ENCODE data around the gene REXO4.

Gene REXO4

DNA sequence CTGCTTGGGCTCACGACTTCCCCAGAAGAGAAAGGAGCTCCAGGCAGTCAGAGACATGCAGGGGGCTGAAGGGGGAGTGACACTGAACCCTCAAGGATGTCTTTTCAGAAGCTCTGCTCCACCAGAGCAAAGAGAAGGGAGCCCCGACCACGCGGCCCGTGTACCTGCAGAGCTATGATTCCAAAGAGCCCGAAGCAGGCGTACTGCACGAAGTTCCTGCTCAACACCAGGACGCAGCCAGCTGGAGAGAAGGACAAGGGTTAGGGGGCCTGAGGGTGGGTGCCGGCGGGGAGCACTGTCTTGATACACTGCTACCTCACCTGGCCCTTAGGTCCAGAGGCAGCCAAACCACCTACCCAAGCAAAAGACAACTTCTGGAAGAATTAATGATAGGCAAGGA, 51.4 kb downstream of the REXO4 start:
- DNase-seq: no peak

DNA sequence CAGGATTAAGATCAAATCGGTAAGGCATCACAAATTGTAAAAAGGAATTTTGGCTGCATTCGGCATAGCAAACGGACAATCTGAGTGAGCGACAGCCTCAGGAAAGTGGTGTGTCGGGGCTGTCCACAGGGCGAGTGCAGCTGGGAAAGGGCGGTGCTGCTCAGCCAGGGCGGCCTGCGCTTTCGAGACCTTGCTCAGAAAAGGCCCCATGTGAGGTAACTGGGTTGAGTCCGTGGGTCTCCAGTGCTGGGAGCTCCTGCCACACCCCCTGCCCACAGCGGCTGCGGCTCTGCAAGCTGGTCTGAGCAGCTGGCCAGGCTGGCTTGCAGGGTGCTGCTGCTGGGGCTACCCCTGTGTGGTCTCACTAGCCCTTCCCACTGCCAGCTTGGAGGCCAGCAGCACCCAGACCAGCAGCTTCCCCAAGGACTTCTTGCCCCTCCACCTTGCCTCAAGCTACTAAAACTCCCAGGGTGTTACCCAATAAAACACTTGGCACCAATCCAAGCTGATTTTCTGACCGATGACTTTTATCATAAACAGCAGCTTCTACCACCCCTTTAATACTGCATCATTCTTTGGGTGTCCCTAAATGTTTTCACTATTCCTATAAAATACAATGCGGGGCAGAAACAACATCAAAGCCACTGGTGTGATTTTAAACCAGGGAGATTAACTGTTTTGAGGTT, 55.3 kb downstream of the REXO4 start:
- DNase-seq: no peak

DNA sequence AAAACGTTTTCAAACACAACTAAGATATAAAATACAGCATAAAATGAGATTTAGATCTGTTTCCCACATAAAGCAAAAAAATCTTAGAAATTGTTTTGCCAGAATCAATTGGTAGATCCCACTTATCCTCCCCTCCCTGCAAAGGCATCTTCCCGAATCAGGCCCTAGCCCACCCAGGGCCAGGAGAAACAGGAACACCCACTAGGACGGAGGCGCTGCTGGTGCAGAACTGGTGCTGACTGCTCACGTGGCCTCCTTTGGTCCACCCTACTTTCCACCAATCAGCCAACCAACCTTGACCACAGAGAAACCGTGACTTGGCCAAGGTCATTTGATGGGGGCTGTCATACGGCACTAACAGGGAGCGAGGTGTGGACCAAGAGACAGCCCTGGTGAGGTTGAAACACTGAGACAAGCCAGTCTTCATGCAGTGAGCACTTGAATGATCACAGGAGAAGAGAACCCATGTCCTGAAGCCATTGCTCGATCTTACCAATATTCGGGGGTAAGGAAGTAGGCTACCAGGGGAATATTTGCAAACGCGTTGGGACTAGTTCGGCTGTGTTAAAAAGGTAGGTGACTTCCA, 56.2 kb downstream of the REXO4 start:
- no peak for DNase-seq

DNA sequence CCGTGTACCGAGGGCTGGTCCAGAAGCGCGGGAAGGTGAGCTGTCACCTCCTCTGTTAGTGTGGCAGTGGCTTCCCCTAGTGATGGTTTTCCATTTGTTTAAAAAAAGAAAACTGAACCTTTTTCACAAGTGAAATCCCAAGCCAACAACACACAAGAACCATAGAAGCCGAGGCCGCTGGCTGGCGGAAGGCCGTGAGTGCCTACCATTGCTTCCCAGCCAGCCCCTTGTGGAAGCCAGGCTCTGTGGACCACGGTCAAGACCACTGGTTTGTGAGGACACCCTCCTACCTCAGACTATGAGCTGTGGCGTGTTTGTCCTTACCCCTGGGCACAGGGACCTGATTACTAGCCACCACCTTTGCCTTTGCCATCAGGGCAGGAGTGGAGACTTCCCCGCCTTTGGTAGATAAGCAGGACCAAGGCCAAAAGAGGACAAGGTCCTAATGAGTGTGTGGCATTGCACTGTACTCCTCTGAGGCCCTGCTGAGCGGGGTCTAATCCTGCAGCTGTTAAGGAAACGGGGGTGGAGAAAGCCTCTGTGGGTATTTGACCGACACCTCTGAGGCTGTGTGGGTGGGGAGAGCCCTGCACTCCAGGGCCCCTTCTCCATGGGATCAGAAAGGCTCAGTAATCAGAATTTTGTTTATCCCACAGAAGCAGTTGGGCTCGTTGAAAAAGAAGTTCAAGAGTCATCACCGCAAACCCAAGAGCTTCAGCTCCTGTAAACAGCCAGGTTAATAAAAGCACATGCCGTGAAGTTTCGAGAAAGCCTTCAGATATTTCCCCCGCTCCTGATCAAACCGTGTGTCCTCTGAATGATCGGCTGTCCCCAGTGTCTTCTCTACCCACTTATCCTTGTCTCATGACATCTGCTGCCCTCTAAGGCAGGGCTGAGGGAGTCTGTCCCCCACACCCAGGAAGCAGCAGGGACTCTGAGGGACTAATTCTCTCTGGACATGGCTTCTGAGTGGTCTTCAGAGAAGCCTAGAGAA, 57.1 kb downstream of the REXO4 start:
- no peak for DNase-seq

DNA sequence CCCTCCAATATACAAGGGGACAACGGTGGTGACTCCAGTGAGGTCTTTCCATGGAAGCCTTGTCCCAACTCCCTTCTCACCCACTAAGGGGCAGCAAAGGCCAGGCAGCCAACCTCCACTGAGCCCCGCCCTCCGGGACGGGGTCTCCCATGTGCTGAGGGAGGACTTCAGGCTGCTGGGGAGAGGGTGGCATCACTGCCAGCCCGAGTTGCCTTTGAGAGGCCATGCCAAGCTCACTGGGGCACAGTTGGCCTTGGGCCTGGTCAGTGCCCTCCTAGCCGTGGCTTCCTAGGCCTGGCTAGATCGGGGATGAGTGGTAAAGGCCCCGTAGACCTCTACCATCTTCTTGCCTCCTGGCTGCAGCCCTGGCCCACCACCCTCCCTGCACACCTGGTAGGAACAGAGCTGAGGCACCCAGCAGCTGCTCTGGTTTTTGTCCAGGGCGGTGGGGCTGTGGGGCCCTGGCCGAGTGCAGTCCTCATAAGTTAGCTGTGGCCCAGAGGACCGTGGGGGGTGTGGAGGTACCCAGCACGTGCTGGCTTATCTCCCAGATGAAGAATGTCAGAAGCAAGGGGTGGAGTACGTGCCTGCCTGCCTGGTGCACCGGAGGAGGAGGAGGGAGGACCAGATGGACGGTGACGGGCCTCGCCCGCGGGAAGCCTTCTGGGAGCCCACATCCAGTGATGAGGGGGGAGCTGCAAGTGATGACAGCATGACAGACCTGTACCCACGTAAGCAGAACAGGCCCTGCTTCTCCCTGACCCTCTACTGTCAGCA, 58.2 kb downstream of the REXO4 start:
- DNase-seq: no peak

DNA sequence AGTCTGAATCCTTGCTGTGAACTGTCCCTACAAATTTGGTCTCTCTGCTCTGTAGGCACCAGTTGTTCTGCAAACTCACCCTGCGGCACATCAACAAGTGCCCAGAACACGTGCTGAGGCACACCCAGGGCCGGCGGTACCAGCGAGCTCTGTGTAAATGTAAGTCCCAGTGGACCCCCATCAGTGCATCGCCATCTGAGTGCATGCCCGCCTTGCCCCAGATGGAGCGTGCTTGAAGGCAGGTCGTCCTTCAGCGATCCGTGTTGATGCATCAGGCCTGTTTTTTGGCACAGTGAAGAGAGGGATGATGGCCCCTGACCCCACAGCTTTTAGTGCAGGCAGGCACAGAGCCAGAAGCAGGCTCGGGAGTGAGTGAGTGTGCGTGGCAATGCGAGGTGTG, 60.2 kb downstream of the REXO4 start:
- no peak for DNase-seq

DNA sequence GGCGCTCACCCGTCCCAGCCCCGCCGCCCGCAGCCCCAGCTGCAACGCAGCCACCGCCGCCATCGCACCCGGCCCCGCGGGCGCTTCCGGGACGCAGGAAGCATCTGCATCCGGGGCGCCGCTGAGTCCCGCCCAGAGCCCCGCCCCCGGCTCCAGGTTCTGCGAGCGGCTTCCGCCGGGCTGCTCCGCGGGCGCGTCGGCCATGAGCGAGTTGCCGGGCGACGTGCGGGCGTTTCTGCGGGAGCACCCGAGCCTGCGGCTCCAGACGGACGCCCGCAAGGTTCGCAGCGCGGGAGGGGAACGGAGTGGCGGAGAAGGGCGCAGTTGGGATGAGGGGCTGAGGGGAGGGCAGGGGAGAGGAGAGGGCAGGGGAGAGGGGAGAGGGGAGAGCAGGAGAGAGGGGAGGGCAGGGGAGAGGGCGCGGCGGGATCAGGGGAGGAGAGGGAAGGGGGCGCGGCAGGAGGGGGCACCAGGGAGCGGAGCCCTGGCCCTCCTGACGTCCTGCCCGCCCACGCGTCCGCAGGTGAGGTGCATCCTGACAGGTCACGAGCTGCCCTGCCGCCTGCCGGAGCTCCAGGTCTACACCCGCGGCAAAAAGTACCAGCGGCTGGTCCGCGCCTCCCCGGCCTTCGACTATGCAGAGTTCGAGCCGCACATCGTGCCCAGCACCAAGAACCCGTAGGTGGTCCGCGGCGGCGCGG, 61.3 kb downstream of the REXO4 start, which contains the start of the genes SURF1 and SURF2:
Gene SURF1, minus strand, starts transcription at position 97 of the 701 bp plus-strand sequence. Its CDS starts 34 bp downstream, at position 63.
Gene SURF2, plus strand, starts transcription at position 160 of the 701 bp plus-strand sequence. Its CDS starts 43 bp downstream, at position 203.
- DNase-seq: peak; percentile 88 to 89

Measured in CD4-positive, alpha-beta T cell treated with Interleukin-1 beta for 1 hour (primary cell).